HG03460 (cell line): ENCODE results near the gene OSBP2.

ENCODE experiments used
- ATAC-seq: cut with Tn5 transposase; IDR thresholded peaks from one replicate; pipeline ENCODE4 v1.9.1; 2021; ENCODE audit not compliant: unreplicated experiment

Gene OSBP2

GRCh38 chr22:30953206-30953605 is 258.5 kb downstream of the OSBP2 start:
- ATAC-seq = no peak

- no peak for ATAC-seq
These were observed 260.5 kb downstream of the OSBP2 start for GRCh38 chr22:30955153-30955552.
